Measurements from ENCODE around the gene SORT1.
"Not testable (repeated sequence)": the region's sequence is repeated elsewhere in the genome, so short reads cannot be mapped to it uniquely, and the experiment has no call there.

SORT1 gene

DNA sequence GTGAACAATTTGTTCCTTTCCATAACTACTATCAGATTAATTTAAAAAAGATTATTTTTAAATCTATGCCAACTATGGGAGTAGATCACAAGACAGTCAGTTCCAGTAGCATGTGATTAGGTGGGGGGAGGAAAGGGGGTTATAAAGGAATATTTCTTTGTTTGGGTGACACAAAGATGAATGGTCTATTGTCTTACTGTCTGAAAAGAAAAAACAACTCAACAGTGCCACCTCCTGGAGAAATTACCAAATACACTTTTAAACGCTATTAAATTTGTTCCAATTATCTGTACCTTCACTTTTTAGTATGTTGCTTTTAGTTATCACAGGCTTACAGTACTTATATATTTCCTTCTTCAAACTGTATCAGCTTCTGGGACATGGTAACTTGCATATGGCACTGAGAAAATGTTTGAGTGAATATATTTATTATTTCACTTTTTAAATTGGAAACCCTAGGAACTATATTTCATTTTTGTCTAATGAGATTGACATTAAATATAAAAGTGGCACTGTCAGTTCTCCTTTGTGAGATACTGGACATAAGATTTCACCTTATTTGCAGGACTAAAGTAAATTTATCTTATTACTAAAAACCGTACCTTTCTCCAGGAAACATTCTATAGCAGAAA lies 1.7 kb upstream of the SORT1 start:
- Histone ChIP-seq H3K4me3 (ENCODE audit: low read depth, low read length) (no peak overlapping the region), H3K27me3 (no peaks in the 10 kb centered on the region; the same call in 1 of the 2 replicates), H3K4me1 (no peaks in the 10 kb centered on the region), H3K36me3 (peaks cover 23% of the 10 kb centered on the region), H3K9me3 (no peaks in the 10 kb centered on the region)
- peak; percentile 19 for DNase-seq
- peak; percentile 55 for TF ChIP-seq CTCF (IDR thresholded peaks at IDR 0.05; ENCODE audit: low read depth, low read length)

DNA sequence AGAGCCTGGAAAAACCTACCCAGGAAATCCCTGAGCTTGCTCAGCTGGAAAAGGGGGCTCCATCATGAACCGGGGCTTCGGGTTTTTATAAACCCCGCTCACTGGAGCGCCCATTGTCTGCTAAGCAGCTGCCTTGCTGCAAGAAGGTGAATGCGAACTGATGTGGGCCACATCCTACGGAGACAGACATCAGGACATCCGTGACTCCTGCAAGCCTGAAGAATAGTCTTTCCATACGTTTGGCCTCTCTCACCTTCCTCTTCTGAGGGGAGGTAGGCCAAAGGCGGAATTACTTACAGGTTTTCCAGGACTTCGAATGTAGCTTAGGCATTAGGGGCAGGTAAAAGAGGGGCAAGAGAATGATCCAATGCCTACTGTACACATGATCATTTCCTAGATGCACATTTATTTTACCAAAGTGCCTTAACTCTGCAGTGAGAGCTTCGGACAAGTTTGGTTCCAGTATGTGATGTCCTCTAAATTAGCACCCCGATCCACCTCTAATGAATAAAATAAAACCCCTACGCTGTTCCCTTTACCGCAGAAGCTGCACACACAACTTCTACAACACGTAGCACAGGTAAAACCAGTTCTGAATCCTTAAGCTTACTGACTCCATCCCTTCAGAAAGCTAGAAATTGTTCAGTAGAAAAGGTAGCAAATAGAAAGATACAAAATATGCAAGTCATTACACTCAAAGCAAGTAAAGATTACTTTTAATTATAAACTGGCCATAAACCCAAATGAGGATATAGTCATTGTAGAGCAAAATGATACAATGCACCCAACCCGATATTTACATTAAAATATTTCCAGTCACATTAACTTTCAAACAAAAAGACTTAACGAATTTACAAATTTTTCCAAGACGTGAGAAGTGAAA lies 866 bp upstream of the SORT1 start:
- Histone ChIP-seq H3K4me3 (ENCODE audit: low read depth, low read length) (peak overlapping the region; percentile 75), H3K36me3 (peaks cover 14% of the 10 kb centered on the region), H3K4me1 (no peaks in the 10 kb centered on the region), H3K9me3 (no peaks in the 10 kb centered on the region), H3K27me3 (no peaks in the 10 kb centered on the region; the same call in 1 of the 2 replicates)
- DNase-seq, result no peak
- no peak for TF ChIP-seq CTCF (IDR thresholded peaks at IDR 0.05; ENCODE audit: low read depth, low read length)

- peaks cover 6% of the 10 kb centered on the region for H3K36me3 ChIP-seq
- no peaks in the 10 kb centered on the region for H3K9me3 ChIP-seq
- DNase-seq, result no peak
- no peak for TF ChIP-seq CTCF (IDR thresholded peaks at IDR 0.05; ENCODE audit: low read depth, low read length)
- H3K4me1 ChIP-seq, result peaks cover 3% of the 10 kb centered on the region; the same call in 1 of the 2 replicates
- no peaks in the 10 kb centered on the region; the same call in 1 of the 2 replicates for H3K27me3 ChIP-seq
- peak overlapping the region; percentile 75 for H3K4me3 ChIP-seq (ENCODE audit: low read depth, low read length)
Observed at GRCh38 chr1:109396871-109397580, 692 bp downstream of the SORT1 start.

DNA sequence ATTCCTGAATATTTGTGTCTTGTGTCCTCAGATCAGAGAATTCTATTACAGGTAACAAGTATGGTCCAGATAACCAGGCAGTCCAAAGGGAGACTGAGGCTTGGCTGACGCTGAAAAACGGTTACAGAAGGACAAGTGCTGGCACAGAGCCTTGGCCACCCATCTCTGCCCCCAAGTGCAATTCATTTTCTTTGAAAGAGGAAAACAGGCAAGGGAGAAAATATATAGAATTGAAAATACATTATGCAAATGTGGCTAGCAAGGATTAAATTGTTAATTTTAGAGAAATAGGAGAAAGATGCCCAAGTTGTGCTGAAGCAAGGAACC lies 1.2 kb downstream of the SORT1 start:
- DNase-seq, result no peak
- peak overlapping the region; percentile 75 for H3K4me3 ChIP-seq (ENCODE audit: low read depth, low read length)
- no peak for TF ChIP-seq CTCF (IDR thresholded peaks at IDR 0.05; ENCODE audit: low read depth, low read length)
- no peaks in the 10 kb centered on the region; the same call in 1 of the 2 replicates for H3K27me3 ChIP-seq
- peaks cover 3% of the 10 kb centered on the region for H3K36me3 ChIP-seq
- no peaks in the 10 kb centered on the region for H3K9me3 ChIP-seq
- H3K4me1 ChIP-seq, result peaks cover 3% of the 10 kb centered on the region; the same call in 1 of the 2 replicates

DNA sequence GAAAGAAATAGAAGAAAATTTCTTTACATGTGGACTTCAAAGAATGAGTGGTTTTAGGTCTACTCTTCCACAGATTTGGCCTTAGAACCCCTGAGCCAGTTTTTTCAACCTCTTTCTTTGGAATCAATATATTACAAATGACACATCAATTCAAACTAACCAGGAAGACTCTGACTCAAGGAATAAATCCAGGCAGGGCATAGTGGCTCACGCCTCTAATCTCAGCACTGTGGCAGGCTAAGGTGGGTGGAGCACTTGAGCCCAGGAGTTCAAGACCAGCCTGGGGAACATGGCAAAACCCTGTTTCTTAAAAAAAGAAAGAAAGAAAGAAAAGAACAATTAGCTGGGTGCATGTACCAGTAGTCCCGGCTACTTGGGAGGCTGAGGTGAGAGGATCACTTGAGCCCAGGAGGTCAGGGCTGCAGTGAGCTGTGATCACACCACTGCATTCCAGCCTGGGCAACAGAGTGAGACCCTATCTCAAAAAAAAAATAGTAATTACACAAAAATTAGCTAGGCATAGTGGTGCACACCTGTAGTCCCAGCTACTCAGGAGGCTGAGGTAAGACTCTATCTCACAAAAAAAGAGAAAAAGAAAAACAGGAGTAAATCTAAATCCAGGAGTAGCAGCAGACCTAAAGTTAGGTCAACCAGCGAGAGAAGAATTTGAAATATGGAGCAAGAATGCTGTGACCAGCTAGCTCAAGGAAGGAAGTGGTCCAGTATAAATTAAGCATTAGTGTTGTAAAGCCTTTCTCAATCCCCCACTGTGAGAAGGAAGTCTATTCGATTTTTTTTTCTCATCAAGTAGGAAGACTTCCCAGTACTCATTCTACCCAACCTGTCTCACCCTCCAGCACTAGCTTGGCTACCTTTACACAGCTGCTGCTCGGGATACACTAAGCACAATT lies 1.9 kb downstream of the SORT1 start:
- no peak for TF ChIP-seq CTCF (IDR thresholded peaks at IDR 0.05; ENCODE audit: low read depth, low read length)
- Histone ChIP-seq H3K36me3 (no peaks in the 10 kb centered on the region), H3K4me3 (ENCODE audit: low read depth, low read length) (no peak overlapping the region; the same call in 1 of the 2 replicates), H3K27me3 (no peaks in the 10 kb centered on the region; the same call in 1 of the 2 replicates), H3K4me1 (peaks cover 3% of the 10 kb centered on the region; the same call in 1 of the 2 replicates), H3K9me3 (no peaks in the 10 kb centered on the region)
- no peak for DNase-seq

GRCh38 chr1:109395282-109395599 lies 2.5 kb downstream of the SORT1 start:
- H3K9me3 ChIP-seq; H3K4me1 ChIP-seq; H3K36me3 ChIP-seq; H3K27me3 ChIP-seq; H3K4me3 ChIP-seq (ENCODE audit: low read depth, low read length); DNase-seq: not testable (repeated sequence)
